Measurements from ENCODE around the gene SORL1. TPM values are rescaled to one million over a fixed set of nuclear protein-coding genes. Genes with fewer than 3 reads are reported as not detected.

Gene SORL1
- total and polyA plus RNA-seq, 9 of the 15 experiments (the other 6 are each of a cell fraction or from before 2014, with no cell fraction given) = 0.01 to 0.66 TPM; not detected in 7

GRCh38 chr11:121665206-121665838 is 213.2 kb downstream of the SORL1 start:
- Histone ChIP-seq H3K9ac (ENCODE audit: insufficient read depth in 1 of 2, low read depth in 2 of 2, low read length in 2 of 2) (no peak overlapping the region), H3K27ac (ENCODE audit: extremely low read depth, low read depth, low read length) (no peak overlapping the region), H3K36me3 (ENCODE audit: control insufficient read depth, insufficient read depth, low read length) (no peaks in the 10 kb centered on the region), H2AFZ (ENCODE audit: low read depth, low read length) (no peak overlapping the region), H4K20me1 (replicated peaks; ENCODE audit: control insufficient read depth, insufficient read depth, low read length) (no peaks in the 10 kb centered on the region), H3K4me3 (no peak overlapping the region), H3K27me3 (ENCODE audit: control insufficient read depth in 2 of 2, insufficient read depth in 2 of 2, low read length in 2 of 2) (no peaks in the 10 kb centered on the region), H3K4me2 (ENCODE audit: insufficient read depth, low read length) (no peak overlapping the region), H3K9me3 (replicated peaks; ENCODE audit: control insufficient read depth, insufficient read depth, low read depth, low read length) (no peaks in the 10 kb centered on the region), H3K9me1 (ENCODE audit: control insufficient read depth, insufficient read depth, low read length) (no peaks in the 10 kb centered on the region), H3K79me2 (ENCODE audit: control insufficient read depth, insufficient read depth, low read length) (no peaks in the 10 kb centered on the region), H3K4me1 (replicated peaks in 1 of 2; ENCODE audit: control insufficient read depth in 2 of 2, insufficient read depth in 2 of 2, low read length in 2 of 2) (no peaks in the 10 kb centered on the region)
- no TSS peak for BruUV-seq (replicated peaks)
- ChIA-PET CTCF (ENCODE audit: low intra/inter-chr PET ratio) (no interaction called here), POLR2A (no interaction called here)
- in situ Hi-C loops (cut with MboI) = no loop called here
- FAIRE-seq (no peak), DNase-seq (ENCODE audit: extremely low read depth in 1 of 4, low spot score in 3 of 4) (no peak), ATAC-seq (no peak)
- intact Hi-C loops (cut with micrococcal nuclease) = no loop called here
- 3% methylated on average over 6 of the region's 6 CpGs for WGBS (ENCODE audit: insufficient coverage, low coverage, missing lambda C conversion rate)
- TF ChIP-seq SIN3A (IDR thresholded peaks at IDR 0.05; ENCODE audit: borderline replicate concordance in 2 of 2, control insufficient read depth in 1 of 2, low read depth in 2 of 2, low read length in 2 of 2) (no peak), SMARCE1 (IDR thresholded peaks at IDR 0.05) (no peak), THAP12 (CRISPR knock-in tag; IDR thresholded peaks at IDR 0.05) (no peak)
